Measurements from ENCODE around the gene NEURL3. TPM values are rescaled to one million over a fixed set of nuclear protein-coding genes. Genes with fewer than 3 reads are reported as not detected.

The NEURL3 gene
- total and polyA plus RNA-seq, 7 donors = 0.36 to 6.4 (median 3.5) TPM; not detected in 3

DNA sequence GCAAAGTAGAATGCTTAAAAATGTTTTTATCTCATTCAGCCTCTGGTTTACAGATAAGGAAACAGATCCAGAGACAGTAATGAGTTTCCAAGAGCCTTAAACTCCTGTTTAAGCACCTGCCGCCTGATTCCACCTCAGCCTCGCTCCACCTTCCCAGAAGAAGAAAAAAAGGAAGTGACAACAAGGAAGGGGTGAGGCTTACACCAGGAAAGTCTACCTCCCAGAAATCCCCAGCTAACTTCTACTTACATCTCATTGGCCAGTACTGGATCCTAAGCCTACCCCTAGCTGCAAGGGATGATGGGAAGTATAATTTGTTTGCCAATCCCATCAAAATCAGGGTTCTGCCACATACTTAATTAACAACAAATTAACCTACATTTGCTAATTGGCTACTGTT, 16.1 kb upstream of the NEURL3 start:
- Histone ChIP-seq H3K36me3 (no peaks in the 10 kb centered on the region), H3K27me3 (no peaks in the 10 kb centered on the region), H3K27ac (no peak overlapping the region), H3K9me3 (peaks cover 0 to 1% (median 0%) of the 10 kb centered on the region in 4 donors), H3K4me3 (no peak overlapping the region), H3K4me1 (no peaks in the 10 kb centered on the region)
- DNase-seq = no peak
- TF ChIP-seq, protein P1, sequence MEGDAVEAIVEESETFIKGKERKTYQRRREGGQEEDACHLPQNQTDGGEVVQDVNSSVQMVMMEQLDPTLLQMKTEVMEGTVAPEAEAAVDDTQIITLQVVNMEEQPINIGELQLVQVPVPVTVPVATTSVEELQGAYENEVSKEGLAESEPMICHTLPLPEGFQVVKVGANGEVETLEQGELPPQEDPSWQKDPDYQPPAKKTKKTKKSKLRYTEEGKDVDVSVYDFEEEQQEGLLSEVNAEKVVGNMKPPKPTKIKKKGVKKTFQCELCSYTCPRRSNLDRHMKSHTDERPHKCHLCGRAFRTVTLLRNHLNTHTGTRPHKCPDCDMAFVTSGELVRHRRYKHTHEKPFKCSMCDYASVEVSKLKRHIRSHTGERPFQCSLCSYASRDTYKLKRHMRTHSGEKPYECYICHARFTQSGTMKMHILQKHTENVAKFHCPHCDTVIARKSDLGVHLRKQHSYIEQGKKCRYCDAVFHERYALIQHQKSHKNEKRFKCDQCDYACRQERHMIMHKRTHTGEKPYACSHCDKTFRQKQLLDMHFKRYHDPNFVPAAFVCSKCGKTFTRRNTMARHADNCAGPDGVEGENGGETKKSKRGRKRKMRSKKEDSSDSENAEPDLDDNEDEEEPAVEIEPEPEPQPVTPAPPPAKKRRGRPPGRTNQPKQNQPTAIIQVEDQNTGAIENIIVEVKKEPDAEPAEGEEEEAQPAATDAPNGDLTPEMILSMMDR (IDR thresholded peaks at IDR 0.05) = no peak
- no peak for TF ChIP-seq EP300 (IDR thresholded peaks at IDR 0.05)
- TF ChIP-seq POLR2A (IDR thresholded peaks at IDR 0.05) = no peak
- no peak for TF ChIP-seq POLR2AphosphoS5 (IDR thresholded peaks at IDR 0.05)
- intact Hi-C loops (cut with DNase I) = no loop called here
- 56 to 83% methylated on average over 2 of the region's 2 CpGs for WGBS, 2 donors

DNA sequence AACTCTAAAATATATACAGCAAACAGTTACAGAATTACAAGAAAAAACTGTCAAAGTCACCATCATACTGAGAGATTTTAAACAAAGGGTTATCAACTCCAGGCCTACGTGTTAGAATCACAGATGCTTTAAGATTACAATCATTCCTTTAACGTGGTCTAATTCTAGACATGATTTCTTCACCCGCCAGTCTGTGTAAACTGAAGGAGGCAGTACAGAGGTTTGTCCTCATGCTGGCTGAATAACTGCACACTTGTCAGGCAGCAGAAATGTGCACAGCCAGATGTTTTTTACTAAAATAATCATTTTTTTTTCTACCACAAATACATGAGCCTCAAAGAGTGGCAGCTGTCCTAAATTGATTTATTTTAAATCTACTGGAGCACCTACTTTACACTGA, 15.5 kb upstream of the NEURL3 start:
- no peak for DNase-seq
- H3K27me3 ChIP-seq = no peaks in the 10 kb centered on the region
- TF ChIP-seq POLR2AphosphoS5 (IDR thresholded peaks at IDR 0.05) = no peak
- TF ChIP-seq, protein P1 (IDR thresholded peaks at IDR 0.05) = no peak
- no peak for TF ChIP-seq EP300 (IDR thresholded peaks at IDR 0.05)
- TF ChIP-seq POLR2A (IDR thresholded peaks at IDR 0.05) = no peak
- H3K4me1 ChIP-seq = no peaks in the 10 kb centered on the region
- H3K4me3 ChIP-seq = no peak overlapping the region
- H3K27ac ChIP-seq = no peak overlapping the region
- H3K36me3 ChIP-seq = no peaks in the 10 kb centered on the region
- intact Hi-C loops (cut with DNase I) = no loop called here
- WGBS, 2 donors = 71 to 73% methylated on average over 3 of the region's 3 CpGs
- H3K9me3 ChIP-seq = peaks cover 0 to 1% (median 0%) of the 10 kb centered on the region in 4 donors

DNA sequence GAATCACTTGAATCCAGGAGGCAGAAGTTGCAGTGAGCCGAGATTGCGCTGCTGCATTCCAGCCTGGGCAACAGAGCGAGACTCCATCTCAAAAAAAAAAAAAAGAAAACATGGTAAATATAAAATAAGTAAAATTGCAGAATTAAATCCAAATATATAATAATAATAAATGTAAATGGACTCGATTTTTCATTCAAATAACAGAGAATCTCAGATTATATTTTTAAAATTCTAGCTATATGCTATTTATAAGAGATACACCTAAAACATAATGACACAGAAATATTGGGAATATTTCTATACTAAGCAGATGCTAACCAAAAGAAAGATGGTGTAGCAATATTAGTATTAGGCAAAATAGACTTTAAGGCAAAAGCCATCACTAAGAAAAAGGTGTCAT, 15.1 kb upstream of the NEURL3 start:
- Histone ChIP-seq H3K27me3 (no peaks in the 10 kb centered on the region), H3K4me1 (no peaks in the 10 kb centered on the region), H3K36me3 (no peaks in the 10 kb centered on the region), H3K9me3 (peaks cover 0 to 1% (median 0%) of the 10 kb centered on the region in 4 donors), H3K27ac (no peak overlapping the region), H3K4me3 (no peak overlapping the region)
- intact Hi-C loops (cut with DNase I) = no loop called here
- TF ChIP-seq POLR2AphosphoS5 (IDR thresholded peaks at IDR 0.05) = no peak
- TF ChIP-seq, protein P1 (IDR thresholded peaks at IDR 0.05) = no peak
- TF ChIP-seq POLR2A (IDR thresholded peaks at IDR 0.05) = no peak
- no peak for TF ChIP-seq EP300 (IDR thresholded peaks at IDR 0.05)
- no peak for DNase-seq
- WGBS, 2 donors = 91 to 92% methylated on average over 4 of the region's 4 CpGs

DNA sequence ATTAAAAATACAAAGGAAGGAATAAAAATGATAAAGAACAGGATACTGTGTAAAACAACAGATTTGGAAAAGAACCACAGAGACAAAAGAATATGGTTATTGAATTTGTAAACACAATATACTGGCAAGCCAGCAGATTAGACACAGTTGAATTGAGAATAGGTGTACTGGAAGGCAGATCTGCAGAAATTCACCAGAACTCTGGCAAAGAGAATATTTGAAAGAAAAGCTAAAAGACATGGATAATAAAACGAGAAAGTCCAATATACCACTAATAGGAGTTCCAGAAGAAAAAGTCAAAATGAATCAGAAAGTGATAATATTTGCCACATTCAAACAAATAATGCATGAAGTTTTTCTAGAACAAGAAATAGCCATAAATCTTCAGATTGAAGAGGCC, 11.9 kb upstream of the NEURL3 start:
- Histone ChIP-seq H3K4me3 (no peak overlapping the region), H3K36me3 (no peaks in the 10 kb centered on the region), H3K4me1 (no peaks in the 10 kb centered on the region), H3K27ac (no peak overlapping the region), H3K9me3 (peaks cover 0 to 1% (median 0%) of the 10 kb centered on the region in 4 donors), H3K27me3 (no peaks in the 10 kb centered on the region)
- 86 to 91% methylated on average over 1 of the region's 1 CpG for WGBS, 2 donors
- intact Hi-C loops (cut with DNase I) = no loop called here
- no peak for DNase-seq
- TF ChIP-seq EP300 (IDR thresholded peaks at IDR 0.05) (no peak), POLR2AphosphoS5 (IDR thresholded peaks at IDR 0.05) (no peak), POLR2A (IDR thresholded peaks at IDR 0.05) (no peak)
- TF ChIP-seq, protein P1 (IDR thresholded peaks at IDR 0.05) = no peak

DNA sequence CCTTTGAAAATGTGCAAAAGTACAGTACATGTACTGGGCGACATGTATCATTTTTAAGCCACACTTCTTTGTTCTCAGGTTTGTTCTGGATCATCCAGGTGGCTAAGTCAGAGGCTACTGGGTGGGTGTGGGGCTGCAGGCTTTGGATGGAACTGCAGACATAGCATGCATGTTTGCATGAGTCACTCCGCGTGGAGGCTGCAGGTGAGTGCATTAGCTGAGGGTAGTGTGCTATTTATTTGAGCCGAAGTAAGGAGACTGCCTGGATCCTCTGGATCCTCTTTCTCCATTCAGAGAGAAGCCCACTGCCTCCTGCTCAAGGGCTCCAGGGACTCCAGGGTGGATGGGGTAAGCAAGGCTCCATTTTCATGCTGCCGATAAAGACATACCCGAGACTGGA, 9.4 kb upstream of the NEURL3 start:
- no peak for DNase-seq
- peaks cover 0 to 1% (median 0%) of the 10 kb centered on the region in 4 donors for H3K9me3 ChIP-seq
- no peak overlapping the region for H3K4me3 ChIP-seq
- H3K27ac ChIP-seq = no peak overlapping the region
- no peaks in the 10 kb centered on the region for H3K27me3 ChIP-seq
- intact Hi-C loops (cut with DNase I) = no loop called here
- no peaks in the 10 kb centered on the region for H3K36me3 ChIP-seq
- 94% methylated on average over 6 of the region's 6 CpGs for WGBS, 2 donors
- TF ChIP-seq EP300 (IDR thresholded peaks at IDR 0.05) (no peak), POLR2A (IDR thresholded peaks at IDR 0.05) (no peak), POLR2AphosphoS5 (IDR thresholded peaks at IDR 0.05) (no peak)
- TF ChIP-seq, protein P1 (IDR thresholded peaks at IDR 0.05) = no peak
- H3K4me1 ChIP-seq = peaks cover 0 to 1% (median under 1%) of the 10 kb centered on the region in 4 donors

Data from sigmoid colon (tissue), 7 donors.